Glomerular visceral epithelial cell (primary cell): ENCODE data around the gene CHD5.
A peak's percentile ranks its signal among the peaks of the same experiment; 100 is the strongest.
"Not testable (repeated sequence)": the region's sequence is repeated elsewhere in the genome, so short reads cannot be mapped to it uniquely, and the experiment has no call there.

Experiments used
- DNase-seq: peaks from one replicate; pipeline ENCODE4 v3.0.0-alpha.2; 2016; ENCODE audit errors: extremely low spot score

Gene CHD5

GRCh38 chr1:6086358-6086757, 93.8 kb downstream of the CHD5 start:
- no peak for DNase-seq

GRCh38 chr1:6085666-6086065, 94.5 kb downstream of the CHD5 start:
- DNase-seq = no peak

DNA sequence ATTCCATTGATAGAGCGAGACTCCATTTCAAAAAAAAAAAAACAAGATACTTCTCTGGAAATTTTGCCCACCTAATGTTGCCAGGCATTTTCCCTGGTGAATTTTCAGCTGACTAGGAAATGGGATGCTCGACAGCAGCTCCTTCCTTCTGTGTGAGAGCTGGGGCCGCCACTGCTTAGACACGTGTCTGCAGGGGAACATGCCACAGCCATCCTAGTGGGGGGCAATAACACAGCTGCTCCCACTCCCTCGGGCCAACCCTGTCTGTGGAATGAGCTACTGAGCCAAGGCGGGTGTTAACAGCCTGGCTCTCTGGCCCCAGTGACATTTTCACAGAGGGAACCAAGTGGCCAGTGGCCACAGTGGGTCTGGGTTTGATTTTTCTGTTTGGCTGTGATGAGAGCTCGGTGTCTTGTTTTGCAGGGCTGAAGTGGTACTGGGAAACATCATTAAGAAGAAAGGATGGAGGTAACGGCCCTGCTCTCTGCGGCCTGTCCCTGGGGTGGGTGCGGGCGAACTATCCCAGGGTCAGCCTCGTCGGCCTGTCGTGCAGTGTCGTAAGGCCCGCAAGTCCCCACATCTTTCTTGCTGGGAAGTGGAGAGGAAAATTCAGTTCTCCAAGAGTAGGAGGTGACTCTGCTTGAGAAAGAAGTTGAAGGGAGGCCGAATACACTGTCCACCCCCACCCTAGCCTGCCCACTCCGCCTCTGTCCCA, 95.2 kb downstream of the CHD5 start:
- DNase-seq = no peak

GRCh38 chr1:6083801-6084446, 96.2 kb downstream of the CHD5 start:
- no peak for DNase-seq

- no peak for DNase-seq
Measured at GRCh38 chr1:6083385-6083784, 96.7 kb downstream of the CHD5 start.

- DNase-seq = no peak
Measured at GRCh38 chr1:6082430-6082971, 97.6 kb downstream of the CHD5 start.

DNA sequence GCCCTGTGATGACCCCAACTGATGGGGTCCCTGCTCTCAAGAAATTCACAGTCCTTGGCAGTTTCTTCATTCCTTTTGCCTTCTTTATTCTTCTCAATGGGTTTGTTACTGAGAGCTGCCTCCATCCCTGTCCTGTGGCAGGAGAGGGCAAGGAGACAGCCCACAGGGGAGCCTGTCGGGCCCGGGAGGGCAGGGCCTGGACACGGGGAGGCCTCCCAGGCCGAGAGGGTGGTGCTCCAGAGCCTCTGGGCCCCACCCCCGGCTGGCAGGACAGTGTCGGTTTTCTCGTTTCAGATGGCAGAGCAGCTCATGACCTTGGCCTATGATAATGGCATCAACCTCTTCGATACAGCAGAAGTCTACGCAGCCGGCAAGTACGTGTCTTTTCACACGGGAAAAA, 98.2 kb downstream of the CHD5 start:
- DNase-seq = no peak

GRCh38 chr1:6080469-6080868, 99.7 kb downstream of the CHD5 start:
- DNase-seq = peak; percentile 20

DNA sequence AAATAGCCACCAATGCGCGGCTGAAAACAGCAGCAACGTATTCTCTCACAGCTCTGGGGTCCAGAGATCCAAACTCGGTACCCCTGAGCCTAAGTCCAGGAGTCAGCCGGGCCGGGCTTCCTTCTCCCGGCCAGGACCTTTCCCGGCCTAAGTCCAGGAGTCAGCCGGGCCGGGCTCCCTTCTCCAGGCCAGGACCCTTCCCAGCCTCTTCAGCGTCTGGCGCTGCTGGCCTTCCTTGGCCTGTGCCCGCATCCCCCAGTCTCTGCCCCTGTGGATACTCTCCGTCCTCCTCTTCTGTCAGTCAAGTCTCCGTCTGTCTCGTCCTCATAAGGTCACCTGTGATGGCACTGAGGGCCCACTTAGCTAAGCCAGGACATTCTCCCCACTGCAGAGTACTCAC, 102.2 kb downstream of the CHD5 start:
- no peak for DNase-seq

- no peak for DNase-seq
Measured at GRCh38 chr1:6077506-6077905, 102.6 kb downstream of the CHD5 start.

DNA sequence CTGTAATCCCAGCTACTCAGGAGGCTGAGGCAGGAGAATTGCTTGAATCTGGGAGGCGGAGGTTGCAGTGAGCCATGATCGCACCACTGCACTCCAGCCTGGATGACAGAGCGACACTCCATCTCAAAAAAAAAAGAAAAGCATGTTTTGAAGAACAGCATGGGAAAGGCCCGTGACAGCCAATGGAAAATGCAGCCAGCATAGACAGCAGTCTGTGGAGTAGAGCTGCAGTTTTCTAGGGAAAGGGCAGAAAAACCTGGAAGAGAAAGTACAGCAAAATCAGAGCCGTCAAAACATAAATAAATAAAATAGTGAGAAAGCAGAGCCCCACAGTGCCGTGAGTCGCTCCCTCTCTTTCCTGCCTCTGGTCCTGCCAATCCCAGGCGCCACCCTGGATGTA, 103.1 kb downstream of the CHD5 start:
- not testable (repeated sequence) for DNase-seq

DNA sequence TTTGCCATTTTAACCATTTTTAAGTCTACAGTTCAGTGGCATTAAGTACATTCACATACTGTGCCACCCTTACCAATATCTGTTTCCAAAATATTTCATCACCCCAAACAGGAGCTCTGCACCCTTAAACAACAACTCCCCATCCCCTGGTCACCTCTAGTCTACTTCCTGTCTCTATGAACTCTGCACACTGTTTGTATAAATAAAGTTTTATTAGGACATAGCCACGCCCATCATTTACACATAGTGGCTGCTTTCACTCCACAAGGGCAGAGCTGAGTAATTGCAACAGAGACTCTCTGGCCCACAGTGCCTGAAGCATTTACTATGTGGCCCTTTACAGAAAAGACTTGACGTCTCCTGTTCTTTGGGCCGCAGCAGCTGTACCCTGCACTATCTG, 104.4 kb downstream of the CHD5 start:
- no peak for DNase-seq

DNA sequence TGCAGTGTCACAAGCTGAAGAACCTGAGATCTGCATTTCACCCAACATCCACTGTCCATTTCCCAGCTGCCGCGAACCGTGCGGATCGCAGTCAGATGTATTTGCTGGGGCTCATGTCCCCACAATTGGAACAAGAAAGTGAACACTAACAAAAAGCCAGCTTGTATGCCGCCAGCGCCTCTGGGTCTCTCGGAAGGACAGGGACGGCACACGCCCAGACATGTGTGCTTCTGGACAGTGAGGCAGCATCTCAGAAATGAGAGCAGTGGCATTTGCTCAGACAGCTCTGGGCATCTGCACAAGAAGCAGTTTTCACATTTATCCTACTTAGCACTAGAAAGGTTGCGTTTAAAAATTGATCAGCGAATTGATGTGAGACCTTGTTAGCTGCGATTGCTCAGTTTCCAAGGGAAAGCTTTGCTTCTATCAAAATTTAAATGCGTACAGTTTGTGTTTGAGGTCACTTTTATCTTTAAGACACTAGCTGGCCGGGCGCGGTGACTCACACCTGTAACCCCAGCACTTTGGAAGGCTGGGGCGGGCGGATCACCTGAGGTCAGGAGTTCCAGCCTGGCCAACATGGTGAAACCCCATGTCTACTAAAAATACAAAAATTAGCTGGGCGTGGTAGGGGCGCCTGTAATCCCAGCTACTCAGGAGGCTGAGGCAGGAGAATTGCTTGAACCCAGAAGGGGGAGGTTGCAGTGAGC, 105.8 kb downstream of the CHD5 start:
- no peak for DNase-seq

DNA sequence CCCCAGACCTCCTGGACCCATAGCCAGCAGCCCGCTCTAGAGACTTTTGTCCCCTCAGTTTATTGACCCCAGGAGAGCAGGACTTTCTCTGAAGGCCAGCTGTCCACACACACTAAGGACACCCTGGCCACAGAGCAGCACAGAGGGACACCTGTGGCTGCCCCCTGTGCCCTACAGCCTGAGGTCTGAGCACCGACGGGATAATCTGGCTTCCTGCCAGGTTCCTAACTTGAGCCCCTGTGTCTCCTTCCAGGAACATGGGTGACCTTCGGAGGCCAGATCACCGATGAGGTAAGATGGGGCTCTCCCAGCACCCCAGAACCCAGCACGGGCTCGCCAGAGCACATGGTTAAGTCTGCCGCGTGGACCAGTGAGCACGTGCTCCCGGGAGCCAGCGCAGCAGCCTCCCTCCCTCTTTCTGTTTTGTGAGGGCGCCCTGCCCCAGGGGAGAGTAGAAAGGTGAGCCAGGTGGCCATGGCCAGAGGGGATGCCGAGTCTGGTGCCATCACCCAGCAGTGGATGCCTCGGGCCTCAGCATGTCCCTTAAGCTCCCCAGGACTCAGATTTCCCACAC, 106.6 kb downstream of the CHD5 start:
- no peak for DNase-seq

DNA sequence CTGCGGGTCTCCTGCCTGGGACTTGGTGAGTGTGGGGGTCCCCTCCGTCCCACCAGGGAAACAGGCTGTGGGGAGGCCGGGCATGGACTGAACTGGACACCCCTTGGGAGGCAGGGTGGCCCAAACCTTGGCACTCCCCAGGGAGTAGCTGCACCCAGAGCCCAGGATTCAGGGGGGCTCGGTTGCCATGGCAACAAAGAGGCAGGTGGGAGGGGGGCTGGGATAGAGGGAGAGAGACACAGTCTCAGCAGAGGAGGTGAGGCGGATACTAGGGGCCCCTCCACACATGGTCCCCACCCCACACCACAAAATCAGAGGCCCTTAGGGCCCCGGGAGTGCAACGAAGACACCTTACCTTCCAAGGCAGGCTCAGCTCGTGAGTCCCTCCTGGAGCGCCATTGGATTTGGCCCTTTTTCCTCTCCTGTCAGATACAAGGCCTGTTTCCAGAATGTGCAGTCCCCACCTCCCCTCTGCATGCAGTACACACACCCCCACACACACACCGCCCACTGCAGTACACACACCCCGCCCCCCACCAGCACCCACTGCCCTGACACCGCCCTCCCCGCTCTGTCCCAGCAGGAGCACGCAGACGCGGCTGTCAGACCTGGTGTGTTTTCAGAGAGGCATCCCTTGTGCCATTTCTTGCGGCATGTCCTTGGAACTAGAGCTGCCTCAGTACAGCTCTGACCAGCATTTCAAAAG, 107.2 kb downstream of the CHD5 start:
- no peak for DNase-seq

GRCh38 chr1:6071219-6071618, 108.9 kb downstream of the CHD5 start:
- DNase-seq = no peak

- DNase-seq = no peak
Measured at GRCh38 chr1:6070450-6070974, 109.6 kb downstream of the CHD5 start.

DNA sequence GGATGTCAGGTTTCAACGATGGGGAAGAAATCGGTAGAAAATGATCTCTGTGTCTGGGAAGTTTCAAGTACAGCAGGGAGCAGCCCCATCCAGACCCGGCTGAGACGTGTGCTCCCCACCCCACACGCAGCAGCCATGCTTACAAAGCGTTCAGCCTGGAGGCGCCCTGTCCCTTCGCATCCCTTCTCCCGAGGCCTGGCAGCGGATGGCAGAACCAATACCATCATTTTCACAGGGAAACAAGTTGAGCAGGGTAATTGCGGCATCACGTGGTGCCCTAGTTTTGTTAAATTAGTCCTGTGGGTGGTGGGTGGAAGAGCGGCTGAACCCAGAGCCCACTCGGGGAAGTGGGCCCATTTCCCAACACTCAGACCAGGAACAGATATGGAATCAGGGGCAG, 110.5 kb downstream of the CHD5 start:
- DNase-seq = no peak

DNA sequence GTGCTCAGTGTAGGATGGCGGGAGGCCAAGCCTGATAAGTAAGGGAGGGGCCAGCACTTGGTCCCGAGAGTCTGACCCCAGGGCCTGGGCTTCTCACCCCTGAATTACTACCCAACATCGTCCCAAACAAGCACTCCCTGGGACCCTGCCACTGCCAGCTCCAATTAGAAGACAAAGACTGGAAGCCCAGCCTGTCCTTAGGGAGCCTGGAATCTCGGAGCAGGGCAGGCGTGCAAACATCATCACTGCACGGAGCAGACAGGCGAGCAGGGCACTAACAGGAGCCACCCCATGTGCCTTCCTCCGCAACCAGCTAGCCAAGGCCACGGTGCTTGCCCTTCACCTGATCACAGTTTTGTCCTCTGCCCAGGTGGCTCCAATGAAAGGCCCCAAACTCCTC, 111.2 kb downstream of the CHD5 start:
- no peak for DNase-seq

DNA sequence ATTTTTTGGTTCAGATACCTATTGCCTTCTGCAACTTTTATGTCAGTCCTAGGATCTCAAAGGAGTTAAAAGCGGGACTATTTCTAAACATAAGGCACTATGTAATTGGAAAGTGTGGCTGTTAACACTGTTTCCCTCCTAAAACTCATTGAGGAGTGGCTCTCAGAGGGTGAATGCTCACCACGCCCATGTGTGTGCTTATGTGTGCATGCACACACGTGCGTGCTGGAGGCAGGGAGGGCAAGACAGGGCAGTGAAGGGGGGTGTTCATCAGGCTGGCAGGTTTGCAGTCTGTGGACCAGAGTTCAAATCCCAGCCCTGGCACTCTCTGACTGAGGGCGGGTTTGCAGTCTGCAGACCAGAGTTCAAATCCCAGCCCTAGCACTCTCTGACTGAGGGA, 112.0 kb downstream of the CHD5 start:
- no peak for DNase-seq

- DNase-seq = no peak
Measured at GRCh38 chr1:6066680-6067079, 113.4 kb downstream of the CHD5 start.
